HCT116 (cell line): ENCODE data around the gene FBXL14. TPM values are rescaled to one million over a fixed set of nuclear protein-coding genes. Genes with fewer than 3 reads are reported as not detected.

Source experiments
- ATAC-seq: fragments of 200-7000 bp; cut with Tn5 transposase; 2 replicates; pipeline ENCODE4 v1.9.1; 2020; ENCODE audit warnings: mild to moderate bottlenecking, moderate library complexity
- BruUV-seq: library from RNA; stranded (reverse); fragments of 400-500 nt; replicated peaks from 2 replicates; lab custom pipeline; 2021; lab: Mats Ljungman, UMichigan
- CTCF ChIA-PET: fragments of 300-600 bp; sonication (Branson Sonifier 250); formaldehyde crosslinking; loops from one replicate; lab custom pipeline; 2021; ENCODE audit warnings: antibody characterized with exemption; lab: Charles Lee
- POLR2A ChIA-PET: fragments of 300-600, 350-600 bp; sonication (Branson Sonifier 250); formaldehyde crosslinking; loops from one replicate; lab custom pipeline; 2021; ENCODE audit warnings: antibody characterized with exemption; lab: Charles Lee
- RAD21 ChIA-PET, 2 experiments: fragments of 300-600 bp; sonication (Branson Sonifier 250); formaldehyde crosslinking; loops; one replicate each; lab custom pipeline; 2023; ENCODE audit warnings: low total read pairs in 2 of 2; ENCODE audit not compliant: uncharacterized antibody in 2 of 2, unreplicated experiment in 2 of 2, low non-redundant PET in 1 of 2; lab: Charles Lee
- DNase-seq: peaks from one replicate; pipeline ENCODE4 v3.0.0-alpha.2; 2010; ENCODE audit warnings: low read depth, low spot score
- H2AFZ ChIP-seq: fragments of 200-600 bp; shearing (Covaris generic), sonication (generic); 2 replicates; pipeline ENCODE4 v1.6.1; 2017; ENCODE audit warnings: low read depth, mixed run types, mixed read lengths, antibody characterized with exemption, low read length; ENCODE audit not compliant: poor library complexity, severe bottlenecking
- H3K27ac ChIP-seq: 2 replicates; pipeline ENCODE4 v1.5.1; 2012; ENCODE audit warnings: low read depth, low read length
- H3K27me3 ChIP-seq: fragments of 200-600 bp; sonication (generic); 2 replicates; pipeline ENCODE4 v1.6.1; 2016; ENCODE audit warnings: mixed run types, low read length, mixed read lengths; ENCODE audit not compliant: insufficient read depth
- H3K36me3 ChIP-seq, 2 experiments: fragments of 200-500 bp in 1 of 2; fragments of 200-600 bp in 1 of 2; sonication (Bioruptor generic) in 1 of 2; sonication (generic) in 1 of 2; 2 replicates each; pipeline versions ENCODE4 v1.5.1 to v1.6.1; 2014 to 2016; ENCODE audit warnings: low read length in 2 of 2, inconsistent platforms in 1 of 2, mixed read lengths in 1 of 2, mixed run types in 1 of 2; ENCODE audit not compliant: insufficient read depth in 2 of 2, control insufficient read depth in 1 of 2
- H3K4me1 ChIP-seq, 2 experiments: fragments of 200-600 bp in 1 of 2; sonication (generic) in 1 of 2; 2 replicates each; pipeline versions ENCODE4 v1.5.1 to v1.6.1; 2012 to 2017; ENCODE audit warnings: low read length in 2 of 2, inconsistent platforms in 1 of 2, mild to moderate bottlenecking in 1 of 2, mixed read lengths in 1 of 2, mixed run types in 1 of 2, moderate library complexity in 1 of 2; ENCODE audit not compliant: insufficient read depth in 2 of 2, control insufficient read depth in 1 of 2
- H3K4me2 ChIP-seq: fragments of 200-600 bp; sonication (generic); 2 replicates; pipeline ENCODE4 v1.6.1; 2017; ENCODE audit warnings: mixed run types, low read length, mixed read lengths
- H3K4me3 ChIP-seq, 2 experiments: fragments of 200-600 bp in 1 of 2; sonication (generic) in 1 of 2; replicated peaks in 1 of 2; 2 replicates each; pipeline ENCODE4 v1.5.1; 2011 to 2016; ENCODE audit warnings: low read length in 2 of 2, control low read depth in 1 of 2, low read depth in 1 of 2, mild to moderate bottlenecking in 1 of 2, mixed read lengths in 1 of 2, mixed run types in 1 of 2
- H3K79me2 ChIP-seq: fragments of 200-600 bp; sonication (generic); 2 replicates; pipeline ENCODE4 v1.6.1; 2017; ENCODE audit warnings: mild to moderate bottlenecking, mixed run types, low read length, moderate library complexity, mixed read lengths; ENCODE audit not compliant: insufficient read depth
- H3K9ac ChIP-seq: fragments of 200-600 bp; sonication (generic); 2 replicates; pipeline ENCODE4 v1.6.1; 2016; ENCODE audit warnings: low read length, mixed read lengths
- H3K9me2 ChIP-seq: fragments of 200-600 bp; sonication (generic), shearing (Covaris generic); 2 replicates; pipeline ENCODE4 v1.6.1; 2017; ENCODE audit warnings: mixed run types, mild to moderate bottlenecking, moderate library complexity; ENCODE audit not compliant: insufficient read depth
- H3K9me3 ChIP-seq, 2 experiments: fragments of 200-500 bp in 1 of 2; fragments of 200-600 bp in 1 of 2; sonication (Bioruptor generic) in 1 of 2; sonication (generic) in 1 of 2; 2 replicates each; pipeline ENCODE4 v1.6.1; 2014 to 2017; ENCODE audit warnings: low read length in 2 of 2, mixed read lengths in 2 of 2, inconsistent platforms in 1 of 2, low read depth in 1 of 2, mild to moderate bottlenecking in 1 of 2, mixed run types in 1 of 2, moderate library complexity in 1 of 2; ENCODE audit not compliant: control insufficient read depth in 1 of 2, insufficient read depth in 1 of 2
- H4K20me1 ChIP-seq: fragments of 200-600 bp; sonication (generic), shearing (Covaris generic); 2 replicates; pipeline ENCODE4 v1.6.1; 2017; ENCODE audit warnings: mixed run types, mild to moderate bottlenecking, moderate library complexity; ENCODE audit not compliant: insufficient read depth
- ATF3 ChIP-seq: IDR thresholded peaks from 2 replicates; pipeline ENCODE4 v1.6.1; 2012
- CBX3 ChIP-seq: IDR thresholded peaks from 2 replicates; pipeline ENCODE4 v1.6.1; 2012; ENCODE audit warnings: low read depth
- CEBPB ChIP-seq: IDR thresholded peaks from 2 replicates; pipeline ENCODE4 v1.6.1; 2012; ENCODE audit warnings: low read depth
- CTCF ChIP-seq, 3 experiments: fragments of 200-600 bp in 1 of 3; sonication (generic) in 1 of 3; IDR thresholded peaks in 2 of 3; conservative IDR thresholded peaks in 1 of 3; 2 replicates each; pipeline ENCODE4 v1.5.1; 2012 to 2017; ENCODE audit warnings: low read depth in 2 of 3, low read length in 2 of 3, antibody characterized with exemption in 1 of 3, borderline replicate concordance in 1 of 3, control low read depth in 1 of 3, mild to moderate bottlenecking in 1 of 3, mixed read lengths in 1 of 3, mixed run types in 1 of 3, moderate library complexity in 1 of 3; ENCODE audit not compliant: insufficient read depth in 1 of 3
- EGR1 ChIP-seq: IDR thresholded peaks from 2 replicates; pipeline ENCODE4 v1.6.1; 2012; ENCODE audit warnings: low read depth
- ELF1 ChIP-seq: IDR thresholded peaks from 2 replicates; pipeline ENCODE4 v1.6.1; 2012; ENCODE audit warnings: low read depth, borderline replicate concordance
- FOSL1 ChIP-seq: IDR thresholded peaks from 2 replicates; pipeline ENCODE4 v1.6.1; 2012; ENCODE audit warnings: low read depth
- JUND ChIP-seq: IDR thresholded peaks from 2 replicates; pipeline ENCODE4 v1.6.1; 2012
- MAX ChIP-seq: IDR thresholded peaks from 2 replicates; pipeline ENCODE4 v1.6.1; 2012
- POLR2A ChIP-seq: IDR thresholded peaks from 2 replicates; pipeline ENCODE4 v1.7.0; 2011; ENCODE audit warnings: borderline replicate concordance; ENCODE audit not compliant: insufficient read depth, insufficient read length; ENCODE audit errors: extremely low read depth
- POLR2AphosphoS5 ChIP-seq: IDR thresholded peaks from 2 replicates; pipeline ENCODE4 v1.6.1; 2011; ENCODE audit warnings: mild to moderate bottlenecking, low read depth, low read length, moderate library complexity
- RAD21 ChIP-seq: IDR thresholded peaks from 2 replicates; pipeline ENCODE4 v1.6.1; 2012; ENCODE audit warnings: low read depth, mild to moderate bottlenecking
- SIN3A ChIP-seq: IDR thresholded peaks from 2 replicates; pipeline ENCODE4 v1.6.1; 2012; ENCODE audit warnings: low read depth
- SRF ChIP-seq: IDR thresholded peaks from 2 replicates; pipeline ENCODE4 v1.6.1; 2012; ENCODE audit warnings: low read depth
- TCF7L2 ChIP-seq: IDR thresholded peaks from 2 replicates; pipeline ENCODE4 v1.7.0; 2011; ENCODE audit warnings: borderline replicate concordance, inconsistent platforms; ENCODE audit not compliant: insufficient read depth, insufficient read length; ENCODE audit errors: extremely low read depth
- YY1 ChIP-seq: IDR thresholded peaks from 2 replicates; pipeline ENCODE4 v1.6.1; 2011; ENCODE audit warnings: low read length, low read depth, moderate library complexity, mild to moderate bottlenecking; ENCODE audit not compliant: insufficient replicate concordance; ENCODE audit errors: extremely low read depth
- ZFX ChIP-seq: fragments of 450-650 bp; IDR thresholded peaks from 2 replicates; pipeline ENCODE4 v1.6.1; 2017
- ZNF274 ChIP-seq: fragments of 200-500 bp; sonication (Bioruptor generic); IDR thresholded peaks from 2 replicates; pipeline ENCODE4 v1.6.1; 2014; ENCODE audit warnings: mild to moderate bottlenecking, low read depth, low read length, inconsistent platforms
- intact Hi-C: fragments of 100-400 bp; cut with micrococcal nuclease; formaldehyde crosslinking; loops from 2 replicates; pipeline ENCODE4 v1.10.0; 2022
- total RNA-seq: library from RNA; stranded (reverse); gene quantifications from one replicate; pipeline ENCODE4 v1.2.1, GENCODE V29; 2021; ENCODE audit not compliant: unreplicated experiment
- TF ChIP-seq, protein P1 (sequence below): IDR thresholded peaks from 2 replicates; pipeline ENCODE4 v1.6.1; 2011; ENCODE audit warnings: mild to moderate bottlenecking, low read length, moderate library complexity; ENCODE audit not compliant: insufficient replicate concordance; ENCODE audit errors: extremely low read depth
- TF ChIP-seq, protein P2 (sequence below): IDR thresholded peaks from 2 replicates; pipeline ENCODE4 v1.6.1; 2012; ENCODE audit warnings: low read depth

The FBXL14 gene
- total RNA-seq, 1 experiment from 2014 or later: 19.0 TPM

DNA sequence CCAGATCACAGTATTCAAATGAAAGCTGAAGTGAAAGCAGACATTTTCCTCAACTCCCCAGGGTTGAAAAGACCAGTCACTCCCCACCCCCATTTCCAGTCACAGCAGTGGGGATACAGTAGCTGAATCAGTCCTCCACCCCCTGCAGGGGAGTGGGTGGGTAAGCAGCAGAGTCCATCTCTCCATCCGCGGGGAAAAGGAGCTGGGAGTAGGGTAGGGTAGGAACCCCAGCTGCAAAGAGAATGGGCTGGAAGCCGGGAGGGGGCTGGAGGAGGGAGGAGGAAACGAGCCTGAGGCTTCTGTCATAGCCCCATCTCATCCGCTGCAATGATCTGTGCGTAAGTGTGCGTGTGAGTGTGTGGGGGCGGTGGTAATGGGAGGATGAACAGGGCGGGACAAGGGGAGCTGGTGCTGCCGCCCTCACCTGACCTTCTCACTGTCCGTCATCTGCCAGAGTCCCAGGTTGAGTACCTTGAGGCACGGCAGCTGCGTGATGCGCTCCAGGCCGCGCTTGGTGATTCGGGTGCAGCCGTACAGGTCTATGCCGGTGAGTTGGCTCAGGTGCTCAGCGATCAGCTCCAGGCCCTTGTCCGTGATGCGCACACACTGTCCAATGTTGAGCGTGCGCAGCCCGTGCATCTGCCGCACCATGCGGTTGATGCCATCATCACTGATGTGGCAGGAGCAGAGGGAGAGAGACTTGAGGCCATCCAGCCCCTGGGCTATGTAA lies 1.8 kb downstream of the FBXL14 start:
- intact Hi-C loops: no loop called here
- no peak overlapping the region for H2AFZ ChIP-seq
- H3K4me2 ChIP-seq: peak overlapping the region; percentile 92
- H3K27ac ChIP-seq: peak overlapping the region; percentile 98; the same call in 1 of the 2 replicates
- H3K4me1 ChIP-seq: peaks cover 25 to 33% of the 10 kb centered on the region in 2 experiments
- ChIA-PET CTCF (interaction anchor here (1.5 to 1.6 kb wide), 2 partner anchors 9 to 14 kb away, joined by 3 to 4 read pairs; no protein-coding TSS in a partner anchor), POLR2A (no interaction called here), RAD21 (no interaction called here)
- no peaks in the 10 kb centered on the region for H4K20me1 ChIP-seq
- H3K9me3 ChIP-seq: no peaks in the 10 kb centered on the region
- DNase-seq: no peak
- H3K36me3 ChIP-seq: no peaks in the 10 kb centered on the region
- peaks cover 44% of the 10 kb centered on the region for H3K79me2 ChIP-seq
- no TSS peak for BruUV-seq
- no peak for ATAC-seq
- H3K9me2 ChIP-seq: no peaks in the 10 kb centered on the region
- TF ChIP-seq ZNF274 (no peak), YY1 (no peak), POLR2A (no peak), SRF (no peak), SIN3A (no peak), TCF7L2 (no peak), CEBPB (no peak), ZFX (no peak), EGR1 (no peak), JUND (no peak), RAD21 (no peak), MAX (no peak), CBX3 (no peak), ATF3 (no peak), ELF1 (no peak), CTCF (IDR thresholded peaks at IDR 0.05 in 2 of 3, conservative IDR thresholded peaks at IDR 0.05 in 1 of 3; ENCODE audit: borderline replicate concordance in 1 of 3, insufficient read depth in 1 of 3, low read depth in 2 of 3, low read length in 2 of 3) (no peak), FOSL1 (no peak), POLR2AphosphoS5 (no peak)
- TF ChIP-seq, protein P1, sequence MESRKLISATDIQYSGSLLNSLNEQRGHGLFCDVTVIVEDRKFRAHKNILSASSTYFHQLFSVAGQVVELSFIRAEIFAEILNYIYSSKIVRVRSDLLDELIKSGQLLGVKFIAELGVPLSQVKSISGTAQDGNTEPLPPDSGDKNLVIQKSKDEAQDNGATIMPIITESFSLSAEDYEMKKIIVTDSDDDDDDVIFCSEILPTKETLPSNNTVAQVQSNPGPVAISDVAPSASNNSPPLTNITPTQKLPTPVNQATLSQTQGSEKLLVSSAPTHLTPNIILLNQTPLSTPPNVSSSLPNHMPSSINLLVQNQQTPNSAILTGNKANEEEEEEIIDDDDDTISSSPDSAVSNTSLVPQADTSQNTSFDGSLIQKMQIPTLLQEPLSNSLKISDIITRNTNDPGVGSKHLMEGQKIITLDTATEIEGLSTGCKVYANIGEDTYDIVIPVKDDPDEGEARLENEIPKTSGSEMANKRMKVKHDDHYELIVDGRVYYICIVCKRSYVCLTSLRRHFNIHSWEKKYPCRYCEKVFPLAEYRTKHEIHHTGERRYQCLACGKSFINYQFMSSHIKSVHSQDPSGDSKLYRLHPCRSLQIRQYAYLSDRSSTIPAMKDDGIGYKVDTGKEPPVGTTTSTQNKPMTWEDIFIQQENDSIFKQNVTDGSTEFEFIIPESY: no peak
- TF ChIP-seq, protein P2, sequence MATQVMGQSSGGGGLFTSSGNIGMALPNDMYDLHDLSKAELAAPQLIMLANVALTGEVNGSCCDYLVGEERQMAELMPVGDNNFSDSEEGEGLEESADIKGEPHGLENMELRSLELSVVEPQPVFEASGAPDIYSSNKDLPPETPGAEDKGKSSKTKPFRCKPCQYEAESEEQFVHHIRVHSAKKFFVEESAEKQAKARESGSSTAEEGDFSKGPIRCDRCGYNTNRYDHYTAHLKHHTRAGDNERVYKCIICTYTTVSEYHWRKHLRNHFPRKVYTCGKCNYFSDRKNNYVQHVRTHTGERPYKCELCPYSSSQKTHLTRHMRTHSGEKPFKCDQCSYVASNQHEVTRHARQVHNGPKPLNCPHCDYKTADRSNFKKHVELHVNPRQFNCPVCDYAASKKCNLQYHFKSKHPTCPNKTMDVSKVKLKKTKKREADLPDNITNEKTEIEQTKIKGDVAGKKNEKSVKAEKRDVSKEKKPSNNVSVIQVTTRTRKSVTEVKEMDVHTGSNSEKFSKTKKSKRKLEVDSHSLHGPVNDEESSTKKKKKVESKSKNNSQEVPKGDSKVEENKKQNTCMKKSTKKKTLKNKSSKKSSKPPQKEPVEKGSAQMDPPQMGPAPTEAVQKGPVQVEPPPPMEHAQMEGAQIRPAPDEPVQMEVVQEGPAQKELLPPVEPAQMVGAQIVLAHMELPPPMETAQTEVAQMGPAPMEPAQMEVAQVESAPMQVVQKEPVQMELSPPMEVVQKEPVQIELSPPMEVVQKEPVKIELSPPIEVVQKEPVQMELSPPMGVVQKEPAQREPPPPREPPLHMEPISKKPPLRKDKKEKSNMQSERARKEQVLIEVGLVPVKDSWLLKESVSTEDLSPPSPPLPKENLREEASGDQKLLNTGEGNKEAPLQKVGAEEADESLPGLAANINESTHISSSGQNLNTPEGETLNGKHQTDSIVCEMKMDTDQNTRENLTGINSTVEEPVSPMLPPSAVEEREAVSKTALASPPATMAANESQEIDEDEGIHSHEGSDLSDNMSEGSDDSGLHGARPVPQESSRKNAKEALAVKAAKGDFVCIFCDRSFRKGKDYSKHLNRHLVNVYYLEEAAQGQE: no peak
- no peaks in the 10 kb centered on the region for H3K27me3 ChIP-seq
- H3K9ac ChIP-seq: no peak overlapping the region
- H3K4me3 ChIP-seq: peak overlapping the region; percentile 60 to 79
